Pancreas (tissue), 10 donors: ENCODE results near the gene DLG2. TPM values are rescaled to one million over a fixed set of nuclear protein-coding genes. Genes with fewer than 3 reads are reported as not detected.
A peak's percentile ranks its signal among the peaks of the same experiment; 100 is the strongest.

Source experiments
- ATAC-seq, 4 donors: fragments of 200-7000 bp; cut with Tn5 transposase; one replicate each; pipeline versions ENCODE4 v1.8.0 to v1.9.1; 2020; ENCODE audit warnings: mild to moderate bottlenecking in 4 of 4, moderate library complexity in 4 of 4
- DNase-seq, 6 donors: peaks; one replicate each; pipeline ENCODE4 v3.0.0-alpha.2; 2020
- FAIRE-seq: peaks from 2 replicates; lab custom pipeline; 2012; peaks lifted over from hg19 to GRCh38; lab: Jason Lieb, UNC
- H3K27ac ChIP-seq, 4 donors: fragments of 200-600 bp; sonication (generic); 1 replicate in 3 of 4; 2 replicates in 1 of 4; pipeline versions ENCODE4 v1.5.0 to v1.8.0; 2020
- H3K27me3 ChIP-seq, 4 donors: fragments of 200-600 bp; one replicate each; pipeline ENCODE4 v1.8.0; 2021
- H3K36me3 ChIP-seq, 3 donors: fragments of 200-600 bp; sonication (generic) in 1 of 3; one replicate each; pipeline versions ENCODE4 v1.5.0 to v1.8.0; 2020 to 2021
- H3K4me1 ChIP-seq, 3 donors: fragments of 200-600 bp; one replicate each; pipeline ENCODE4 v1.8.0; 2021
- H3K4me3 ChIP-seq, 4 donors: fragments of 200-600 bp; sonication (generic) in 2 of 4; one replicate each; pipeline versions ENCODE4 v1.5.0 to v1.8.0; 2020 to 2021
- H3K9me3 ChIP-seq, 4 donors: fragments of 200-600 bp; one replicate each; pipeline ENCODE4 v1.8.0; 2021
- CTCF ChIP-seq, 4 donors: fragments of 200-600 bp; sonication (generic) in 3 of 4; IDR thresholded peaks; one replicate each; pipeline versions ENCODE4 v1.5.0 to v1.8.0; 2021; ENCODE audit warnings: antibody characterized with exemption in 4 of 4
- WGBS, 2 donors: extraction: QIAGEN DNeasy Blood & Tissue Kit; methylation state at CpG; one replicate each; pipeline ENCODE4 v1.1.7; 2013; 5-methylcytosine and 5-hydroxymethylcytosine counted together
- intact Hi-C, 3 donors: fragments of 100-400 bp; cut with DNase I; formaldehyde crosslinking; loops; one replicate each; pipeline versions ENCODE4 v1.11.1 to v1.14.2; 2022
- polyA plus RNA-seq, 2 donors: library from polyadenylated mRNA; stranded (reverse); fragments of 200-250 nt; gene quantifications; one replicate each; pipeline ENCODE4 v1.2.3, GENCODE V29; 2013
- total RNA-seq, 6 donors: library from RNA; stranded (reverse); fragmentation: NEBNext Ultra II Directional in 4 of 6; extraction: Animal tissue kit (Norgen Biotek cat#: 25700) in 4 of 6; gene quantifications; one replicate each; pipeline versions ENCODE4 v1.2.1 to v1.2.4, GENCODE V29; 2021 to 2023
- donor health status: healthy with polysubstance abuse.
- donor health status: DM: no; HTN: no; CAD: no; lungs with moderate emphysema.
- donor health status: DM: no; HTN: no; CAD: no.
- donor health status: control.
- donor health status: control.
- donor health status: Bipolar disorder and iron deficiency.
- donor health status: DM: yes; HTN: yes; CAD: no.
- donor health status: DM: no; HTN: no; CAD: no.
- donor health status: DM: no; HTN: no; CAD: no.
- donor health status: DM: yes; HTN: yes; CAD: no.

DLG2 gene
- total and polyA plus RNA-seq, 8 donors, result 1.2 to 5.4 (median 3.6) TPM

- DNase-seq (peak in 2 of 6 donors; percentile 31 to 34), ATAC-seq (no peak), FAIRE-seq (no peak)
- TF ChIP-seq CTCF (IDR thresholded peaks at IDR 0.05), result no peak
- 16 to 18% methylated on average over 2 of the region's 2 CpGs for WGBS, 2 donors
- intact Hi-C loops, result no loop called here
- no peak overlapping the region for H3K27ac ChIP-seq
- no peak overlapping the region for H3K4me3 ChIP-seq
- no peaks in the 10 kb centered on the region for H3K9me3 ChIP-seq
- H3K4me1 ChIP-seq, result peaks cover 7% of the 10 kb centered on the region in 3 donors
- no peaks in the 10 kb centered on the region for H3K27me3 ChIP-seq
- no peaks in the 10 kb centered on the region for H3K36me3 ChIP-seq
Measured at GRCh38 chr11:85643191-85643614, 16.1 kb upstream of the DLG2 start.

GRCh38 chr11:85634747-85635146 is 7.6 kb upstream of the DLG2 start:
- Histone ChIP-seq H3K27me3 (no peaks in the 10 kb centered on the region), H3K36me3 (peaks cover 0 to 22% (median 0%) of the 10 kb centered on the region in 3 donors), H3K9me3 (no peaks in the 10 kb centered on the region), H3K4me1 (peaks cover 0 to 7% (median 0%) of the 10 kb centered on the region in 3 donors), H3K4me3 (no peak overlapping the region), H3K27ac (no peak overlapping the region)
- FAIRE-seq (no peak), DNase-seq (no peak), ATAC-seq (no peak)
- no peak for TF ChIP-seq CTCF (IDR thresholded peaks at IDR 0.05)
- WGBS, 2 donors, result 61% methylated on average over 3 of the region's 3 CpGs
- intact Hi-C loops, result no loop called here

GRCh38 chr11:85628771-85629341 is 1.7 kb upstream of the DLG2 start:
- FAIRE-seq, result no peak

GRCh38 chr11:85627998-85628770 is 1.0 kb upstream of the DLG2 start, which contains the start of gene TMEM126B:
TMEM126B (plus strand) TSS chr11:85628593; CDS start chr11:85628608, 15 bp downstream.
- H3K27ac ChIP-seq, result peak within 1 kb of the TSS; percentile 54 to 93 (median 82)
- intact Hi-C loops, result no loop called here
- FAIRE-seq (peak; percentile 97), ATAC-seq (peak; percentile 97 to 99 (median 98)), DNase-seq (peak; percentile 95 to 99 (median 97))
- WGBS, 2 donors, result 0% methylated on average over 41 of the region's 41 CpGs
- H3K27me3 ChIP-seq, result no peaks in the 10 kb centered on the region
- peak within 1 kb of the TSS; percentile 48 to 81 (median 61) for H3K4me3 ChIP-seq
- no peaks in the 10 kb centered on the region for H3K9me3 ChIP-seq
- TF ChIP-seq CTCF (IDR thresholded peaks at IDR 0.05), result no peak
- peaks cover 0 to 5% (median 0%) of the 10 kb centered on the region in 3 donors for H3K36me3 ChIP-seq
- H3K4me1 ChIP-seq, result peaks cover 4 to 19% (median 8%) of the 10 kb centered on the region in 3 donors

More at GRCh38 chr11:85628771-85629341, 1.7 kb upstream of the DLG2 start:
- ATAC-seq, result peak; percentile 5 to 16 (median 11)
- Histone ChIP-seq H3K27ac (peak overlapping the region; percentile 41 to 93 (median 72)), H3K4me3 (peak overlapping the region; percentile 48 to 81 (median 61)), H3K4me1 (peaks cover 4 to 19% (median 8%) of the 10 kb centered on the region in 3 donors), H3K36me3 (peaks cover 0 to 5% (median 0%) of the 10 kb centered on the region in 3 donors), H3K27me3 (no peaks in the 10 kb centered on the region), H3K9me3 (no peaks in the 10 kb centered on the region)
- DNase-seq, result no peak
- 1% methylated on average over 13 of the region's 13 CpGs for whole genome bisulfite sequencing, 2 donors
- intact Hi-C loops, result no loop called here
- TF ChIP-seq CTCF (IDR thresholded peaks at IDR 0.05), result no peak
